Colonic mucosa (tissue), 4 donors: ENCODE data around the gene STARD9. TPM values are rescaled to one million over a fixed set of nuclear protein-coding genes. Genes with fewer than 3 reads are reported as not detected.

Source experiments
- DNase-seq: peaks from one replicate; pipeline ENCODE4 v3.0.0-alpha.2; 2020
- H3K27ac ChIP-seq: fragments of 200-600 bp; one replicate; pipeline ENCODE4 v1.8.0; 2021
- H3K27me3 ChIP-seq: fragments of 200-600 bp; one replicate; pipeline ENCODE4 v1.8.0; 2021
- H3K36me3 ChIP-seq: fragments of 200-600 bp; one replicate; pipeline ENCODE4 v1.8.0; 2021
- H3K4me1 ChIP-seq: fragments of 200-600 bp; one replicate; pipeline ENCODE4 v1.8.0; 2021; ENCODE audit warnings: mild to moderate bottlenecking
- H3K4me3 ChIP-seq: fragments of 200-600 bp; one replicate; pipeline ENCODE4 v1.8.0; 2021
- H3K9ac ChIP-seq, 2 donors: one replicate each; pipeline ENCODE4 v1.7.0; 2013; ENCODE audit warnings: control low read depth in 2 of 2, low read depth in 2 of 2, low read length in 2 of 2
- H3K9me3 ChIP-seq: fragments of 200-600 bp; one replicate; pipeline ENCODE4 v1.8.0; 2021
- intact Hi-C: fragments of 100-400 bp; cut with DNase I; formaldehyde crosslinking; loops from one replicate; pipeline ENCODE4 v1.14.1; 2022
- total RNA-seq, 2 donors: library from RNA; stranded (reverse); fragmentation: NEBNext Ultra II Directional in 1 of 2; extraction: Animal tissue kit (Norgen Biotek cat#: 25700) in 1 of 2; gene quantifications; one replicate each; pipeline ENCODE4 v1.2.1, GENCODE V29; 2021
- TF ChIP-seq, protein P1 (sequence below): fragments of 200-600 bp; IDR thresholded peaks from one replicate; pipeline ENCODE4 v1.8.0; 2022; ENCODE audit warnings: antibody characterized with exemption, mild to moderate bottlenecking
- donor health status: healthy.
- donor health status: DM: no; HTN: no; CAD: no.
- donor health status: DM: no; HTN: no; CAD: no.

The STARD9 gene
- total RNA-seq, 2 donors from 2014 or later, result 4.7 to 5.2 TPM

DNA sequence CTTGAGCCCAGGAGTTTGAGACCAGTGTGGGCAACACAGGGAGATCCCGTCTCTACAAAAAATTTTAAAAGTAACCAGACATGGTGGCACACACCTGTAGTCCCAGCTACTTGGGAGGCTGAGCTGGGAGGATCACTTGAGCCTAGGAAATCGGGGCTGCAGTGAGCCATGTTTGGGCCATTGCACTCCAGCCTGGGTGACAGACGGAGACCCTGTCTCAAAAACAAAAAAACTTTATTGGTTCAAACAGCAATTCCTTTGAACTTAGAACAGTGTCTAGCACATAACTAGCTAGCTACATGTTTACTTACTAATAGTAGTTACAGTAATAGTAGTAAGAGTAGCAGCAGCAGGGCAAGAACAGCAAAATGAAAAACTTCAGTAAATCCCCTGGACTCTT is 16.7 kb upstream of the STARD9 start:
- TF ChIP-seq, protein P1, sequence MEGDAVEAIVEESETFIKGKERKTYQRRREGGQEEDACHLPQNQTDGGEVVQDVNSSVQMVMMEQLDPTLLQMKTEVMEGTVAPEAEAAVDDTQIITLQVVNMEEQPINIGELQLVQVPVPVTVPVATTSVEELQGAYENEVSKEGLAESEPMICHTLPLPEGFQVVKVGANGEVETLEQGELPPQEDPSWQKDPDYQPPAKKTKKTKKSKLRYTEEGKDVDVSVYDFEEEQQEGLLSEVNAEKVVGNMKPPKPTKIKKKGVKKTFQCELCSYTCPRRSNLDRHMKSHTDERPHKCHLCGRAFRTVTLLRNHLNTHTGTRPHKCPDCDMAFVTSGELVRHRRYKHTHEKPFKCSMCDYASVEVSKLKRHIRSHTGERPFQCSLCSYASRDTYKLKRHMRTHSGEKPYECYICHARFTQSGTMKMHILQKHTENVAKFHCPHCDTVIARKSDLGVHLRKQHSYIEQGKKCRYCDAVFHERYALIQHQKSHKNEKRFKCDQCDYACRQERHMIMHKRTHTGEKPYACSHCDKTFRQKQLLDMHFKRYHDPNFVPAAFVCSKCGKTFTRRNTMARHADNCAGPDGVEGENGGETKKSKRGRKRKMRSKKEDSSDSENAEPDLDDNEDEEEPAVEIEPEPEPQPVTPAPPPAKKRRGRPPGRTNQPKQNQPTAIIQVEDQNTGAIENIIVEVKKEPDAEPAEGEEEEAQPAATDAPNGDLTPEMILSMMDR, result no peak
- Histone ChIP-seq H3K9ac (no peak overlapping the region), H3K27ac (no peak overlapping the region), H3K36me3 (peaks cover 8% of the 10 kb centered on the region), H3K27me3 (no peaks in the 10 kb centered on the region), H3K9me3 (no peaks in the 10 kb centered on the region), H3K4me1 (no peaks in the 10 kb centered on the region), H3K4me3 (no peak overlapping the region)
- intact Hi-C loops, result no loop called here
- DNase-seq, result no peak

DNA sequence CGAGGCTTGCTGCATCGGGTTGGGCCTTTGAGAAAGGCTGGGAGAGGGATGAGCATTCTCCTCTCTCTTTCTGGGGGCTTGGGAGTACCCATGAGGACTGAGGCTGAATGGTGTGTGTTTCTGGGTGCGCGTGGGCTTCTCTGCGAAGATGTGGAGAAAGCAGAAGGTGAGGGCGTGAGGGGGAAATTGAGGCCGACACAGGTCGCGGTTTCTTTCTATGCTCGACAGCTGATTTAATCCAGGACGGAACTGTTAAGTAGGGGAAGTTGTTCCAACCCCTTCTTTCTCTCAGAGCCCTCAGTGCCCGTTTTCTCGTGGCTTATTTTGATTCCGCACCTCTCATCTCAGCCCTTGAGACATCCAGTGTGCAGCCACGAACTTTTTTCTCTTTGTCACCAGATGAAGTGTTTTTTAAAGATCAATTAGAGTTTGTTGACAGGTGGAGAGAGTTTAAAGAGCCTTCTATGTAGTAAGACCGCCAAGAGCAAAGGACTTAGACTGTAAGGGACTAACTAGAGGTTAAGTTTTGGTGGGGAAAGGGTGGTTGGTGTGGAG is 711 bp downstream of the STARD9 start:
- no peak for DNase-seq
- TF ChIP-seq, protein P1, result no peak
- H3K27me3 ChIP-seq, result no peaks in the 10 kb centered on the region
- H3K9me3 ChIP-seq, result no peaks in the 10 kb centered on the region
- H3K4me1 ChIP-seq, result no peaks in the 10 kb centered on the region
- no peaks in the 10 kb centered on the region for H3K36me3 ChIP-seq
- H3K9ac ChIP-seq, result peak overlapping the region; percentile 58 to 77
- peak overlapping the region; percentile 65 for H3K4me3 ChIP-seq
- intact Hi-C loops, result no loop called here
- peak overlapping the region; percentile 74 for H3K27ac ChIP-seq

DNA sequence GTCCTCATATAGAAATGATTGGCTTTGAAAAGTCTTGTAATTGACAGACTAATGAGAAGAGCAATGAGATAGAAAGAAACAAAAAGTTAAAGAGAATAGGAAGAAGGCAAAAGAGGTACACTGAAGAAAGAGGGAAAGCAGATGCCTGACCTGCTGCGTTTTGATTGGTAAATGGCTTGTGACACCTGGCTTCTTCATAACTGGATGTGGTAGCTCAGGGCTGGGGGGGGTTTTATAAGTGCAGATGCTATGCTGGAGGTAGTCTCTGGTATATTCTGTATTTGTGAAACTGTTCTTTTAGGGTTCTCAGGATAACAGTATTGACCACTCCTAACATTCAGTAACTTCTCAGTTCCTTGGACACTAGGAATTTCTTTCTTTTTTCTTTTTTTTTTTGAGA is 1.4 kb downstream of the STARD9 start:
- H3K27ac ChIP-seq, result no peak overlapping the region
- no peak for DNase-seq
- H3K27me3 ChIP-seq, result no peaks in the 10 kb centered on the region
- no peak overlapping the region for H3K4me3 ChIP-seq
- peaks cover 2% of the 10 kb centered on the region for H3K4me1 ChIP-seq
- H3K9me3 ChIP-seq, result no peaks in the 10 kb centered on the region
- H3K9ac ChIP-seq, result peak overlapping the region in 1 of 2 donors; percentile 15
- no peaks in the 10 kb centered on the region for H3K36me3 ChIP-seq
- intact Hi-C loops, result no loop called here
- TF ChIP-seq, protein P1, result no peak

DNA sequence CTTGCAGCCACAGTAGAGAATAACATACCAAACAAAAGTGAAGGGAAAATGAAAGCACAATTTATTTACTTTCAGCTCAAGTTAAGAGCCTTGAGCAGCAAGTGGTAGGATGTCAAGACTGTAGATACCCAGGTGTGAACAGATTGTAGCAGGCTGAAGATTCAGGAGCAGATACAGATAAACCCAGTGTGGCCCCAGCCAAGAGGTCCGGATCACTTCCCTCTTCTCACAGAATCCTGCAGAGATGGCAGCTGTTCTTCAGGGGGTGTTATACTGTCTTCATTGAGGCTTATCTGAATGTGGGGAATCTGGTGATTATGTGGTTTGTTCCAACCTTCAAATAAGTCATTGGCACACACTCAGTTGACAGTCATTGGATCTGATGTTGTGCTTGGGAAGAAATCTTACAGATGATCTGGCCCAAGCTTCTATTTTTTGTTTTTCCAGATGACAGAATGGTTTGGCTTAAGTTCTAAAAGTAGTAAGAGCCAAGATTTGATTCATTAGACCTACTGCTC is 2.2 kb downstream of the STARD9 start:
- Histone ChIP-seq H3K36me3 (no peaks in the 10 kb centered on the region), H3K4me3 (no peak overlapping the region), H3K9me3 (no peaks in the 10 kb centered on the region), H3K4me1 (peaks cover 3% of the 10 kb centered on the region), H3K27me3 (no peaks in the 10 kb centered on the region), H3K9ac (no peak overlapping the region), H3K27ac (no peak overlapping the region)
- TF ChIP-seq, protein P1, result no peak
- no peak for DNase-seq
- intact Hi-C loops, result no loop called here

DNA sequence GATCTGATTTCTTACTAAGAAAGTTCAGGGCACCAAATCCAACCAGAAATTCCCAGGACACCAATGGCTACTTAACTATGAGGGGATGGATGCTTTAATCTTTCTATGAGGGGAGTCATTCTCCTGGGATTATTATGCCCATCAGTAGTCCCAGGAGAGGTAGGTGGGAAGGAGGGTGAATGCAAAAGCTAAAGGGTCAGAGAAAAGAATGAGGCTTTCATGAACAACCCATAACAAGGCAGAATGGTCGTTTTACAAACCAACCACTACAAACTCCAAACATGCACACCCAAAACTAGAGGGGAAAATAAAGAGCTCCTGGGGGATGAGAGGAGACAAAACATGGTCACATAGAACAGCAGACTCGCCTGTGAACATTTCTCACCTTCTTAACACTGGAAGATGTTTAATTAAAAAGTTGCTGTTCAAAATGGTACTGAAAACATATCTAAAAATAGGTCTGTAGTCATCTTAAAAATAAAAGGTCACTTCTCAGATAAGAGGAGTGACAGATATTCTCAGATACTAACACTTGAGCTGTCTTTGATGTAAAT is 3.7 kb downstream of the STARD9 start:
- DNase-seq, result no peak
- peaks cover 3% of the 10 kb centered on the region for H3K4me1 ChIP-seq
- no peaks in the 10 kb centered on the region for H3K36me3 ChIP-seq
- H3K9ac ChIP-seq, result no peak overlapping the region
- intact Hi-C loops, result no loop called here
- no peaks in the 10 kb centered on the region for H3K9me3 ChIP-seq
- no peaks in the 10 kb centered on the region for H3K27me3 ChIP-seq
- no peak overlapping the region for H3K27ac ChIP-seq
- TF ChIP-seq, protein P1, result no peak
- H3K4me3 ChIP-seq, result no peak overlapping the region
